D721Med (cell line): Measurements from ENCODE around the gene LRRC56.

Source experiments
- DNase-seq: peaks from one replicate; pipeline ENCODE4 v3.0.0; 2011; ENCODE audit warnings: low spot score; ENCODE audit not compliant: insufficient read length
- FAIRE-seq: peaks from 2 replicates; lab custom pipeline; 2011; peaks lifted over from hg19 to GRCh38; lab: Jason Lieb, UNC
- CTCF ChIP-seq: IDR thresholded peaks from 2 replicates; pipeline ENCODE4 v1.5.1; 2012; ENCODE audit warnings: mild to moderate bottlenecking, control low read depth; ENCODE audit not compliant: insufficient read depth; ENCODE audit errors: missing control alignments

LRRC56 gene

GRCh38 chr11:501683-502287 is 35.5 kb upstream of the LRRC56 start:
- DNase-seq: no peak
- no peak for TF ChIP-seq CTCF
- no peak for FAIRE-seq

GRCh38 chr11:502288-503178 is 34.8 kb upstream of the LRRC56 start:
- FAIRE-seq (no peak), DNase-seq (no peak)
- no peak for TF ChIP-seq CTCF

GRCh38 chr11:503179-503981 is 33.9 kb upstream of the LRRC56 start:
- FAIRE-seq: no peak
- no peak for TF ChIP-seq CTCF
- DNase-seq: no peak

GRCh38 chr11:504053-504993 is 33.0 kb upstream of the LRRC56 start:
- no peak for DNase-seq
- FAIRE-seq: no peak
- no peak for TF ChIP-seq CTCF

- TF ChIP-seq CTCF: no peak
- FAIRE-seq (no peak), DNase-seq (no peak)
Measured at GRCh38 chr11:504994-505344, 32.4 kb upstream of the LRRC56 start.

- FAIRE-seq: no peak
- DNase-seq: peak; percentile 83
- no peak for TF ChIP-seq CTCF
Measured at GRCh38 chr11:506238-506994, 30.9 kb upstream of the LRRC56 start.
